Hepatocyte (in vitro differentiated cells): ENCODE results near the gene ABCB10.

Source experiments
- EZH2 ChIP-seq: fragments of 200-600 bp; sonication (generic); IDR thresholded peaks from 2 replicates; pipeline ENCODE4 v1.6.1; 2016; ENCODE audit warnings: antibody characterized with exemption, mild to moderate bottlenecking, borderline replicate concordance
- EZH2phosphoT487 ChIP-seq: fragments of 200-600 bp; sonication (generic); IDR thresholded peaks from one replicate; pipeline ENCODE4 v1.6.1; 2018; ENCODE audit warnings: antibody characterized with exemption, mild to moderate bottlenecking, low read depth, moderate library complexity; ENCODE audit not compliant: unreplicated experiment, severe bottlenecking
- TF ChIP-seq, protein P1 (sequence below): fragments of 200-600 bp; sonication (generic); IDR thresholded peaks from 2 replicates; pipeline ENCODE4 v1.5.1; 2016; ENCODE audit warnings: antibody characterized with exemption, mild to moderate bottlenecking; ENCODE audit not compliant: poor library complexity

DNA sequence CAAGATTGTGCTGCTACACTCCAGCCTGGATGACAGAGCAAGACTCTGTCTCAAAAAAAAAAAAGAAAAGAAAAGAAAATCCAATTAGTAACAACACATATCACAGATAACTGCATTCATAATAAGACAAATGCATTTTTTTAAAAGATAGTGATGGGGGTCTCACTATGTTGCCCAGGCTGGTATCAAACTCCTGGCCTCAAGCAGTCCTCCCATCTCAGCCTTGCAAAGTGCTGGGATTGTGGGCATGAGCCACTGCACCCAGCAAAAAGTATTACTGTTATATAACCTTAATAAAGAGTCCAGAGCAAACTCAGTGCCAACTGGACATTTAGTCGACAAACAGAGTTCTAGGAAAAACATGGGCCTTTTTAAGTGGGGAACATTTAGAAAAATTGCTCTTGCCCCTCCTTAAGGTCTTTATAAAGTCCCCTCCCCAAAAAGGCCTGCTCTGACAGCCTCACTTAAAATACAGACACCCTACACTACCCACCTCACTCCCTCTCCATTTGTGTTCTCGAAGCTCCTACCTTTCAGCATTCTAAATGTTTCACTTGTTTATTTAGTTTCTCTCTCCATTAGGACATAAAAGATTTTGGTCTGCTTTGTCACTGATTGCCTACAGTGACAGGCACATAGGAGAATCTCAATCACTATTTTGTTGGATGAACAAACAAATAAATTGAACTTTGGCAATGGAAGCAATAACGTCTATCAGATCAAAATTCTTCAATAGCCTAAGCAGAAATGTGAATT, 7.5 kb downstream of the ABCB10 start:
- TF ChIP-seq, protein P1, sequence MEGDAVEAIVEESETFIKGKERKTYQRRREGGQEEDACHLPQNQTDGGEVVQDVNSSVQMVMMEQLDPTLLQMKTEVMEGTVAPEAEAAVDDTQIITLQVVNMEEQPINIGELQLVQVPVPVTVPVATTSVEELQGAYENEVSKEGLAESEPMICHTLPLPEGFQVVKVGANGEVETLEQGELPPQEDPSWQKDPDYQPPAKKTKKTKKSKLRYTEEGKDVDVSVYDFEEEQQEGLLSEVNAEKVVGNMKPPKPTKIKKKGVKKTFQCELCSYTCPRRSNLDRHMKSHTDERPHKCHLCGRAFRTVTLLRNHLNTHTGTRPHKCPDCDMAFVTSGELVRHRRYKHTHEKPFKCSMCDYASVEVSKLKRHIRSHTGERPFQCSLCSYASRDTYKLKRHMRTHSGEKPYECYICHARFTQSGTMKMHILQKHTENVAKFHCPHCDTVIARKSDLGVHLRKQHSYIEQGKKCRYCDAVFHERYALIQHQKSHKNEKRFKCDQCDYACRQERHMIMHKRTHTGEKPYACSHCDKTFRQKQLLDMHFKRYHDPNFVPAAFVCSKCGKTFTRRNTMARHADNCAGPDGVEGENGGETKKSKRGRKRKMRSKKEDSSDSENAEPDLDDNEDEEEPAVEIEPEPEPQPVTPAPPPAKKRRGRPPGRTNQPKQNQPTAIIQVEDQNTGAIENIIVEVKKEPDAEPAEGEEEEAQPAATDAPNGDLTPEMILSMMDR: no peak
- no peak for TF ChIP-seq EZH2
- TF ChIP-seq EZH2phosphoT487: no peak
